Activated T-cell treated with anti-CD3 and anti-CD28 coated beads for 48 hours (primary cell): ENCODE results near the gene DZIP1.

ENCODE experiments used
- DNase-seq: peaks from one replicate; pipeline ENCODE4 v3.0.0-alpha.2; 2020; ENCODE audit warnings: low read depth

Gene DZIP1

GRCh38 chr13:95643936-95644598 lies 439 bp downstream of the DZIP1 start:
- DNase-seq: no peak

DNA sequence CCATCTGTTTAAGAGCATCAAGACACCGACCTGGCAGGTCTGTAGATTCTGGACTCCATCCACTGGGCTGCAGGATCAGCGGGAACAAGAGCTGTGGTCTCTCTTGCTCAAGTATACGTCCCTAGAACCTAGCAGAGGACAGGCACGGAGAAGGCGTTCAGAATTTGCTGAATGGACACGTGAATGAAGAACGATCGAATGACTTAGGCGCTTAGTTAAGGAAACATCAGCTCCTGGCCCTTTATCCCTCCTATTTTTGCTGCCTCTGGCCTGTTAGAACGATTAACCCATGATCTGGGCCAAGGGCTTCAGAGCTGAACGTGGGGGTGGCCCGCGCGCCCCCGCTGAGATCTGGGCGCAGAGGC lies 953 bp downstream of the DZIP1 start:
- no peak for DNase-seq

DNA sequence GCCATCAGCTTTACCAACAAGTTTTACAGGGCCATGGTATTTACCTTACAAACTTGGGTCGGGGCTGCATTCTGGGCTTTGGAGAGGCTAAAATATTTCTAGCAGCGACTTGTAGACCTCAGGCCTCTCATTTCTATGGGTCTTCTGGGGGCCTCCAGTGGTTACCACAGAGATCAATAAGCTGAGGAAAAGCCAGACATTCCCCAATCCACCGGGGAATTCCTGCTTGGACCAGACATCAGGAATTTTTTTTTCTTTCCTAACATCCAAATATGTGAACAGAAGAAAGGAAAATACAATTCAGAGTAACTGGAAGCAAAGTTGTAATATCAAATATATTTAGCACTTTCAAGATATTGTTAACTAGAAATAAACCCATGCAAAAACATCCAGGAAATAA lies 1.5 kb downstream of the DZIP1 start:
- DNase-seq: no peak

- DNase-seq: no peak
These were observed 2.4 kb downstream of the DZIP1 start for GRCh38 chr13:95642028-95642621.

- DNase-seq: no peak
These were observed 3.0 kb downstream of the DZIP1 start for GRCh38 chr13:95641291-95642027.

- DNase-seq: no peak
These were observed 7.7 kb downstream of the DZIP1 start for GRCh38 chr13:95636853-95637252.

GRCh38 chr13:95630593-95630992 lies 13.9 kb downstream of the DZIP1 start:
- no peak for DNase-seq

DNA sequence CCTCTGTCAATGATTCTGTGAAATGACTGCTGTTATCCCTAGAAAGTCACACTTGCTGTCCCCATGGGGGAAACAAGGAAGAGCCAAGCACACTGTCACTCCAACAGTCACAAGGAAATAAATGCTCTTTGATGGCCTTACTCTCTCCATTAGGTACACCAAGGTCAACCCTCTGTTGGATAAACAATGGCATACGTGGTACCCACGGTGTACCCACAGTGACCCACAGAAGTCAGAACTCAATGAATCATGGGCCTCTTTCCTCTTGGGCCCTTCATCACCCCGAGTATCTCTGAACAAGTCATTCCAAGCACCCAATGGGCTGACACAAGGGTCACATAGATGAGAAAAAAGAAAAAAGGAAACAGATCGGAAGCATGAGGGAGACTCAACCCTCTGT lies 15.4 kb downstream of the DZIP1 start:
- no peak for DNase-seq

- DNase-seq: no peak
These were observed 16.0 kb downstream of the DZIP1 start for GRCh38 chr13:95628488-95628887.

- DNase-seq: no peak
These were observed 16.9 kb downstream of the DZIP1 start for GRCh38 chr13:95627590-95627989.

- no peak for DNase-seq
These were observed 17.7 kb downstream of the DZIP1 start for GRCh38 chr13:95626768-95627167.

GRCh38 chr13:95624020-95624419 lies 20.5 kb downstream of the DZIP1 start:
- DNase-seq: no peak

DNA sequence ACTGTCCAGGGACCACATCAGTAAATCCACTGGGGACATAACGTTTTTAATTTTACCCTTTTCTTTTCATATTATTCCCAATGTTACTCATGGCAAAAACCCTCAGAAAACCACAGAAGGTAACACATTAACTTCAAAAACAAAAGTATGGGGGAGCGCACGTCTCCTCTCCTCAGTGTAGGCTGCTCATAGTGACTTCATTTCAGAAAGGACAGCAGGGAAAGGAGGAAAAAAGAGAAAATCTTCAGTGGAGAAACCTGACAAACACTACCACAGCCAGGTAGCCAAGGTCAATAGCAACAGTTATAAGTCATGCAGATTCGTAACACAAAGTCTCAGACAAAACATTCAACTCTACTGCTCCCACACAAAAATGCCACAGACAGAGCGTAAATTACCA lies 21.4 kb downstream of the DZIP1 start:
- no peak for DNase-seq

DNA sequence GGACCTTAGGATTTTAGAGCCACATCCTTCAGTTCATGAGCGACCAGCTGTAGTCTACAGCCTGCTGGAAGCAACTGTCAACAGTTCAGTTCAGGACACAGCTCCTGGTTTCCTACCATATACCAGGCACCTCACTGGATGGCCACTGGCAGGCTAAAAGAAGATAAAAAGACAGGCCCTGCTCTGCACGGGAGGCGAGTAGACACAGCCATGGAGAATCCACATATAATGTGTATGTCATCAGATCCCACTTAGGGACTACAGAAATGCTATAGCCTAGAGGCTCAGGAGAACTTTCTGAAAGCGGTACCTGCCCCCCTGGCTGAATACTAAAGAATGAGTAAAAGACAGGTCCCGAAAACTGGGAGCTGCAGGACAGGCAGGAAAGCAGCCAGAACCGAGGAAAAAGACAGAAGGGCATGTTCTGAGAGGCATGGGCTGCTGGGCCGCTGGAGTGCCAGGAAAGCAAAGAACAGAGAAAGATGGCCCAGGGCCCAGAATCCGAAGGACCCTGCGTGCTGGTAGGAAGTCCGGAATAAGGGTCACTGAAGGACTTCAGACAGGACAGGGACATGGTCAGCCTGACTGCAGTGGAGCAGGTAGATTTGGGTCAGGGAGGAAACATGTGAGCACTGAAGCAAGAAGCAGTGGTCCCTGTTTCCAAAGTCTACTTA lies 23.5 kb downstream of the DZIP1 start:
- no peak for DNase-seq

GRCh38 chr13:95620030-95620824 lies 24.3 kb downstream of the DZIP1 start:
- DNase-seq: no peak

GRCh38 chr13:95615539-95615938 lies 29.0 kb downstream of the DZIP1 start:
- no peak for DNase-seq

- DNase-seq: no peak
These were observed 29.8 kb downstream of the DZIP1 start for GRCh38 chr13:95614641-95615245.

- no peak for DNase-seq
These were observed 35.7 kb downstream of the DZIP1 start for GRCh38 chr13:95608640-95609323.

DNA sequence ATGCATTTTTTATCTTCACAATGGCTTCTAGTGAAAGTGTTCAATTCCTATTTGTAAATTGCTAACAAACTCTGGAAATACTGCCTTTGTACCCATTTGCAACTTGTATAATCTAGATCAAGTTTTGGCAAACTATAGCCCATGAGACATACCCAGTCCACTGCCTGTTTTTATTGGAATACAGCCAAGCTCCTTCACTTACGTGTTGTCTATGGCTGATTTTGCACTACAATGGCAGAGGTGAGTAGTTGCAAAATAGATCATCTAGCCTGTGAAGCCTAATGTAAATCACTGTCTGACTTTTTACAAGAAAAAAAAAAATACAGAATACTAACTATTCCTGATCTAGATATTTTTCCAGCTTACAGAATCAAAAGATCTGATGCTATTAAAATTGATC lies 37.1 kb downstream of the DZIP1 start:
- DNase-seq: no peak

- DNase-seq: no peak
These were observed 38.9 kb downstream of the DZIP1 start for GRCh38 chr13:95605448-95606125.

DNA sequence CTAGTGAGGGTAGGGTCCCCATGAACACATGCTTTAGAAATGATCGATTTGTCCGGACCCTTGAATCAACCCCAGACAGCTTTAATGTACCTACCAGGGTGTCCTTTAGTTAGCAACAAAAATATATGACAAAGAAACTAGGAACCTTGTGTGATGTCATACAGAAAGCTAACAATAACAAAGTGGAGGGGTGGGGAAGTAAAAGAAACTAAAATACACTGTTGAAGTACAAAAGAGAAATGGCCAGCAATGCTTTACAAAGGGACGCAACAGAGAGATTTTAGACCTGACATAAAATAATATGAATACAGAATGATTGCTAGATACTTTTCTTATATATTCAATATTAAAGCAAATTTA lies 40.0 kb downstream of the DZIP1 start:
- DNase-seq: no peak
